T-helper 2 cell treated with Interferon-gamma antibody and Interleukin-4, amounts not matched to agents 100 ng/mL and 5 ng/mL, for 36 hours (primary cell): ENCODE measurements around the gene NUDCD2. TPM values are rescaled to one million over a fixed set of nuclear protein-coding genes. Genes with fewer than 3 reads are reported as not detected.

Experiments
- intact Hi-C: fragments of 100-400 bp; cut with micrococcal nuclease; formaldehyde crosslinking; loops from one replicate; pipeline ENCODE4 v1.15.1; 2023
- total RNA-seq: library from RNA; stranded (reverse); gene quantifications from 2 replicates; pipeline ENCODE4 v1.2.3, GENCODE V29; 2022

The NUDCD2 gene
- total RNA-seq, result 28.7 and 32.3 TPM in 2 replicates

- intact Hi-C loops, result loop anchor here (1.0 kb wide), 2 partner anchors 23 to 45 kb away; partner anchors contain the start of genes CCNG1 and MAT2B
Observed at GRCh38 chr5:163459819-163460561, at the start of gene NUDCD2. TSS of gene NUDCD2 (minus strand) at chr5:163460102. CDS start at chr5:163460050, 52 bp downstream.

- intact Hi-C loops, result loop anchor here (5.0 kb wide), 1 partner anchor 197 kb away; no protein-coding TSS in a partner anchor
Observed at GRCh38 chr5:163509291-163509951, 49.5 kb upstream of the NUDCD2 start.

- intact Hi-C loops, result loop anchor here (5.0 kb wide), 1 partner anchor 196 kb away; no protein-coding TSS in a partner anchor
Observed at GRCh38 chr5:163508753-163509152, 48.9 kb upstream of the NUDCD2 start.

GRCh38 chr5:163506726-163507125, 46.8 kb upstream of the NUDCD2 start:
- intact Hi-C loops, result loop anchor here (5.0 kb wide), 1 partner anchor 194 kb away; no protein-coding TSS in a partner anchor

- intact Hi-C loops, result loop anchor here (5.0 kb wide), 1 partner anchor 194 kb away; no protein-coding TSS in a partner anchor
Observed at GRCh38 chr5:163506095-163506457, 46.2 kb upstream of the NUDCD2 start.

- intact Hi-C loops, result loop anchor here (1.0 to 5.0 kb wide), 4 partner anchors 17 to 193 kb away; partner anchors contain the start of genes CCNG1, HMMR and NUDCD2
Observed at GRCh38 chr5:163505368-163506094, 45.6 kb upstream of the NUDCD2 start, which contains the start of gene MAT2B. TSS of gene MAT2B (plus strand) at chr5:163505619. CDS start at chr5:163505687, 68 bp downstream.

- intact Hi-C loops, result loop anchor here (1.0 to 5.0 kb wide), 4 partner anchors 16 to 193 kb away; partner anchors contain the start of genes CCNG1, HMMR and NUDCD2
Observed at GRCh38 chr5:163505049-163505367, 45.1 kb upstream of the NUDCD2 start.

- intact Hi-C loops, result loop anchor here (2.0 kb wide), 1 partner anchor 16 kb away; no protein-coding TSS in a partner anchor
Observed at GRCh38 chr5:163504079-163504931, 44.4 kb upstream of the NUDCD2 start.

- intact Hi-C loops, result loop anchor here (2.0 kb wide), 1 partner anchor 15 kb away; no protein-coding TSS in a partner anchor
Observed at GRCh38 chr5:163503106-163504078, 43.5 kb upstream of the NUDCD2 start.

- intact Hi-C loops, result no loop called here
Observed at GRCh38 chr5:163502521-163502920, 42.6 kb upstream of the NUDCD2 start.

GRCh38 chr5:163498886-163499285, 39.0 kb upstream of the NUDCD2 start:
- intact Hi-C loops, result no loop called here

- intact Hi-C loops, result no loop called here
Observed at GRCh38 chr5:163497315-163497714, 37.4 kb upstream of the NUDCD2 start.

- intact Hi-C loops, result no loop called here
Observed at GRCh38 chr5:163496286-163496685, 36.4 kb upstream of the NUDCD2 start.

- intact Hi-C loops, result loop anchor here (2.0 kb wide), 1 partner anchor 15 kb away; the partner anchor contains the start of gene MAT2B
Observed at GRCh38 chr5:163489745-163490075, 29.8 kb upstream of the NUDCD2 start.

GRCh38 chr5:163489055-163489744, 29.3 kb upstream of the NUDCD2 start:
- intact Hi-C loops, result loop anchor here (2.0 kb wide), 1 partner anchor 16 kb away; the partner anchor contains the start of gene MAT2B

GRCh38 chr5:163478982-163479271, 19.0 kb upstream of the NUDCD2 start:
- intact Hi-C loops, result no loop called here

GRCh38 chr5:163478126-163478981, 18.5 kb upstream of the NUDCD2 start:
- intact Hi-C loops, result no loop called here

GRCh38 chr5:163475411-163475810, 15.5 kb upstream of the NUDCD2 start:
- intact Hi-C loops, result no loop called here
